Hematopoietic multipotent progenitor cell treated with erythropoietin and hydrocortisone succinate and interleukin-3 and kit ligand, for 6 days (in vitro differentiated cells): ENCODE measurements around the gene DMXL1.
A peak's percentile ranks its signal among the peaks of the same experiment; 100 is the strongest.
"Not testable (repeated sequence)": the region's sequence is repeated elsewhere in the genome, so short reads cannot be mapped to it uniquely, and the experiment has no call there.

Experiments
- DNase-seq: peaks from one replicate; pipeline ENCODE4 v3.0.0-alpha.2; 2015

Gene DMXL1

DNA sequence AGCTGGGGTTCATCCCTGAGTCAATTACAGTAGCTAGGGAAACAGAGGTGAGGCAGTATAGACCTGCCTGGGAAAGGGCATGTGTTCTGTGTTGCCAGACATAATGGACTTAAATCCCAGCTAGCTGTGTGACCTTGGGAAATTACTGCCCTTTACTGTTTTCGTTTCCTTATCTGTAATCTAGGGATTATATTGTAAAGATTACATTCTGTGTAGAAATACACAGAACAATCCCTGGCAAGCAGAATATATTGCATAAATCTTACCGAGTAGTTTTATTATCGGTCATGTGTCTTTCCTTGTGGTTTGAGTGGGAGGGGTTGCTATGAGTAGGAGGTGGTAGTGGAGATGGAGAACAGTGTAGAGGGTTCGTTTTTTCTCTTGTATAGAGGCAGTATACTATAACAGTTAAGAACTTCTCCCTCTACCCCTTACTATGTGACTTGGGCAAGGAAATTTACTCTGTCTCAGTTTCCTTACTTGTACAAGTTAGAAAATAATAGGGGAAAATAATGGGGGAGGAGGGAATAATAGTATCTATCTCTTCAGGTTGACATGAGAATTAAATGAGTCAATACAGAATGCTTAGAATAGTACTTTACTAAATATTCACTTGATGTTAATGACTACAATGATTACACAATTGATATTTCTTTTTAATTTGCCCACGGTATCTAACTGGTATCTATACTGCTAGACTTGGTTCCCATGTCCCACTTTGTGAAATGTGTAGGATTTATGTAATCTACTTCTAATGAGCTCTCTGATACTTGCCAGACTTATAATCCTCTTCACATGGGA, 7.1 kb upstream of the DMXL1 start:
- peak; percentile 89 for DNase-seq

DNA sequence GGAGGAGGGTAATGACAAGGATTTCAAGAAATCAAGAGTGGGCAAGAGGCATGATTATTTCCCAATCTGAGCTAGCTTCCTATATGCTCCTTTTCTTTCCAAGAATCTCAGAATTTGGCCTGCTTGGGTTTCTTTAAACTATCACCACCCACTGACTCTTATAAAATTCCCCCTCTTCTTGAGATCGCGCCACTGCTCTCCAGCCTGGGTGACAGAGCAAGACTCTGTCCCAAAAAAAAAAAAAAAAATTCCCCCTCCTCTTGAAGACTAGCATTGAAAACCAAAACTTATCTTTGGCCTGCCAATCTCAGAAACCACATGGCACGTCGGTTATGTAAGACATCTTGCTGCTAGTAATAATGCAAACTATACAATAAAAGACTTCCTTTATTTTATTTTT, 3.4 kb upstream of the DMXL1 start:
- peak; percentile 47 for DNase-seq

DNA sequence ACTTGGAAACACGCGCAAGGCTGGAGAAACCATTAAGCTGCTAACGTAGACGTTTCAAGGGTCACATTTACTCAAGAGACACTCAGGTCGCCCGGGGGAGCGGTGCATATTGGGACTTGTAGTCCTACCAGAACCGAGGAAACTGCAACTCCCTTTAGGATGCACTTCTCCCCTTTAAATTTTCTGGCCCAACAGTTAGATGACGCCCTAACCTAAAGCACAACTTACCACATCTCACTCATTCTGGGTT, 384 bp upstream of the DMXL1 start:
- DNase-seq = no peak

DNA sequence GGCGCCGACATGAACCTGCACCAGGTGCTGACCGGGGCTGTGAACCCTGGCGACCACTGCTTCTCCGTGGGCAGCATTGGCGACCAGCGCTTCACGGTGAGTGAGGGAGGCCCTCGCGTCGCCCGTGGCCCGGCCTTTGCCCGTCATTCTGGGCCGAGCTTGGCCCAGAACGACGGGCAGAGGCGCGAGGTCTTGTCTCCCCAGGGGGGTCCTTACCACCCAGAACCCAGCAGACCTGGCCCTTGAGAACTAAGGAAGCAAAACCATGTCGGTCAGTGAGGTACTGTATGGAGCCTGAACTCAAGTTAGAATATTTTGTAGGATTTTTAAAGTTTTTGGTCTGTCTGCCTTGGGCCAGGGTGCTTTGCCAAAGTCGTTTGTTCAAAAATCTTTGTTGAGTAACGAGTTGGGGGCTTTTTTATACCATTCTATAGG, 691 bp downstream of the DMXL1 start:
- peak; percentile 39 for DNase-seq

DNA sequence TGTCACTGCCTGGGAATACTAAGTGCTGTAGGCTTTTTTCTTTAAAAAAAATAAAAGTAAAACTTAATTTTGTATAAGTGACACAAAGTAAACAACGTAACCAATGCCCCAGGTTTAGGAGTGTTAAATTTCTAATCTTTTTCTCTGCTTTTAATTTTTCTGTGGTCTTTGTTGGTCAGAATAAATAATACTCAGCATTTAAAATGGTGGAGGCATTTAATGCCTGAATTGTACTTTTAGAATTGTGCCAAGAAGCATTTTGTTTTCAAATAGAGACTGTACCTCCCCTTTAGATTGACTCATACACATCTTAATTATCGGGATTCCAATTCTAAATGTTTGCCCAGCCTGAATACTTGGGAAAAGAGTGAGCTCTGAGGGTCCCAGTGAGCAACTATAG, 1.6 kb downstream of the DMXL1 start:
- no peak for DNase-seq

DNA sequence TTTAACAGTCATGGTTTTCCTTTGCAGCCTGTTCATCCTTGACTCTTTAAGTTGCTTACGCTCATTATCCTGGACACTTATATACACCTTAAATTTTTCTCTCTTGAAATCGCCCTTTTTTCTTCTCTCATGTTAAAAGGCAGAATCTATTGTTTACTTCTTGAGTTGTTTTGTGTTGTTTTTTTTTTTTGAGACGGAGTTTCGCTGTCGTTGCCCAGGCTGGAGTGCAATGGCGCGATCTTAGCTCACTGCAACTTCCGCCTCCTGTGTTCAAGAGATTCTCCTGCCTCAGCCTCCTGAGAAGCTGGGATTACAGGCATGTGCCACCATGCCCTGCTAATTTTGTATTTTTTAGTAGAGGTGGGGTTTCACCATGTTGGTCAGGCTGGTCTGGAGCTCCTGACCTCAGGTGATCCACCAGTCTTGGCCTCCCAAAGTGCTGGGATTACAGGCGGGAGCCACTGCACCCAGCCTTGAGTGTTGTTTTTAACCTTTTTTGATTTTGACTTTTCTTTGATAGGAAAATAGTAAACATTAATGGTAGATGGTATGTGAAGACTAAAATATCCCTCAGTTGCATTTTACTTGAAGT, 3.0 kb downstream of the DMXL1 start:
- not testable (repeated sequence) for DNase-seq

DNA sequence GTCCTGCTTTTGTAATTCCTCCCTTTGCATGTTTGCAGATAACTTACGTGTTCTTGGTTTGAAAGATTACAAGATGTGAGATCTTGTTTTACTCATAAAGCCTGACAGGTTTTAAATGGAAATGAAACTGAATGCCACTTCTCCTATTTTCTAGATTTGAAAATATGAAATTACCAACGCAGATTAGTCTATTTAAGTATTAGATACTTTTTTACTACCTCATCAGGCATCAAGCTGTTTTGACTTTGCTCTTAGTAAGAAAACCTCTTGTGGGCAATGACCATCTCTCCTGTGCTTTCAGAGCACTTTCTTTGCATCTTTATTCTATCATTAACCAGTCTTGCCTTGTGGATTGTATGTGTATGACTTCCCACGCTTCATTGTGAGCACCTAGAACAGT, 3.5 kb downstream of the DMXL1 start:
- no peak for DNase-seq

DNA sequence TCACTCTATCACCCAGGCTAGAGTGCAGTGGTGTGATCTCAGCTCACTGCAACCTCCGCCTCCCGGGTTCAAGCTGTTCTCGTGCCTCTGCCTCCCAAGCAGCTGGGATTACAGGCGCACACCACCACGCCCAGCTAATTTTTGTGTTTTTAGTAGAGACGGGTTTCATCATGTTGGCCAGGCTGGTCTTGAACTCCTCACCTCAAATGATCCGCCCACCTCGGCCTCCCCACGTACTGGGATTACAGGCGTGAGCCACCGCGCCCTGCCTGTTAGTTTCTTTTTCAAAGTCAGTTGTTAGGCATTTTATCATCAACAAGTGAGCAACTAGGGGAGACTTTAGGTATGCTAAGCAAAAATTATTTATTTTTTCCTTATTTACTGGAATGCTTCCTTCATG, 4.4 kb downstream of the DMXL1 start:
- DNase-seq = not testable (repeated sequence)

DNA sequence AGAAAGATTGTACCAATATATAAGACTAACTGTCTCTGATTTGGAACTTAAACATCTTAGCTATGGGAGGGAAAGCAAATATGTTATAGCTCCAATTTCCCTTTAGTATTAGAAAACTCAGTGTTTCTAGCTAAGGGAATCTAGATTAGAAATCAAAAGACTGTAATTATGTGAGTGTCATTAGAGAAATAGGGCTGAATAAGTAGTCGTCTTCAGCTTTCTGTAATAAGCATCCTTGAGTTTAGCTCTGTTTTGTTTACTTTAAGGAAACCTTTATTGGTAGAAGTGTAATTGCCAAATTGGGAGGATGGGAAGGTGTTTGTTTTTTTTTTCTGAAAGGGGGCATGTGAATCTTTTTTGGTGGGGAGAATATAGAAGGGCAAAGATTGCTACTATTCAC, 5.2 kb downstream of the DMXL1 start:
- no peak for DNase-seq

DNA sequence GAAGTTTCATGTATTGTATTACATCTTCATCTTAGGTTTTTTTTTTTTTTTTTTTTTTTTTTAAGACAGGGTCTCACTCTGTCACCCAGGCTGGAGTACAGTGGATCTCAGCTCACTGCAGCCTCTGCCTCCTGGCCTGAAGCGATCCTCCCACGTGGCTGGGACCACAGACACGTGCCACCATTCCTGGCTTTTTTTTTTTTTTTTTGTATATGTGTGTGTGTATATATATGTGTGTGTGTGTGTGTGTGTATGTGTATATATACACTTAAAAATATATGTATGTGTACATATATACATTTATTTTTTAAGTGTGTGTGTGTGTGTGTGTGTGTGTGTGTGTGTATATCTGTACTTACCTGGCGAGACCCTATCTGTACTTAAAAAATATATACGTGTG, 6.6 kb downstream of the DMXL1 start:
- no peak for DNase-seq

DNA sequence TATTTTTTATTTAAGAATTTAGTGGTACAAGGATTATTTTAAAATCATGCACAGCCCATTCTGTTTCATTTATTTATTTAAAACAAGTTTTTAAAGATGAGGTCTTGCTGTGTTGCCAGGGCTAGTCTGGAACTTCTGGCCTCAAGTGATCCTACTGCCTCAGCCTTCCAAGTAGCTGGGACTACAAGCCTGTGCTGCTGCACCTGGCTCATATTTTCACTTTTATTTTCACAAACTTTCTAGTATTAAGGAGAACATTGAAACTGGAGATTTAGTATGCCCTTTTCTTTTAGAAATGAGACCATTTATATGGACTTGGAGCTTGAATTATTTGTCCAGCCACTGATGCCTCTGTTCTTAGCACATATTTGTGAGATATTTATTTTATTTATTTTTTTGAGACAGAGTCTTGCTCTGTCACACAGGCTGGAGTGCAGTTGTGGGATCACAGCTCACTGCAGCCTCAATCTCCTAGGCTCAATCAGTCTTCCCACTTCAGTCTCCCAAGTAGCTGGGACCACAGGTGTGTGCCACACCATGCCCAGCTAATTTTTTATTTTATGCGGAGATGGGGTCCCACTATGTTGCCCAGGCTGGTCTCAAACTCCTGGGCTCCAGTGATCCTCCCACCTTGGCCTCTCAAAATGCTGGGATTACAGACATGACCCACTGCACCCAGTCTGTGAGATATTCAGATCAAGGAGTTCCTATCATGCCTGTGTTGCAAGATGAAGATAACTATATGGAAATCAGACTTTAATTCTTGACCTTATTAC, 7.4 kb downstream of the DMXL1 start:
- DNase-seq = no peak

DNA sequence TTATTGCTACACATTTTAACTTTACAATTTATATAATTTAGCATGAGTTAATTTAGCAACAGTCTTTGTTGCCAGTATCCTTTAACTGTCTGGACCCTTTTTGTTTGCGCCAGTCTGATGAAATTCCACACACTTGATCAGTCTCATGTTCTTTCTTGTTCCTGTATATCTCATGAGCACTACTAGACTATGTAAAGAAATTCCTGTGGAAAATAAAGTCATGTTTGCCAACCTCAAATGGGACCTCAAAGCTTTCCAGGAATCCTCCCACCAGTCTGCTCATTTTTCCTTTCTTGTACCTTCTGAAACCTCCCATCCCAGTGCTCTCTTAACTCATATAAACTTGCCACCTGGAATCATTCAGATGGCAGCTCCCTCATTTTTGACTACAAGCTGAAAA, 8.0 kb downstream of the DMXL1 start:
- no peak for DNase-seq

DNA sequence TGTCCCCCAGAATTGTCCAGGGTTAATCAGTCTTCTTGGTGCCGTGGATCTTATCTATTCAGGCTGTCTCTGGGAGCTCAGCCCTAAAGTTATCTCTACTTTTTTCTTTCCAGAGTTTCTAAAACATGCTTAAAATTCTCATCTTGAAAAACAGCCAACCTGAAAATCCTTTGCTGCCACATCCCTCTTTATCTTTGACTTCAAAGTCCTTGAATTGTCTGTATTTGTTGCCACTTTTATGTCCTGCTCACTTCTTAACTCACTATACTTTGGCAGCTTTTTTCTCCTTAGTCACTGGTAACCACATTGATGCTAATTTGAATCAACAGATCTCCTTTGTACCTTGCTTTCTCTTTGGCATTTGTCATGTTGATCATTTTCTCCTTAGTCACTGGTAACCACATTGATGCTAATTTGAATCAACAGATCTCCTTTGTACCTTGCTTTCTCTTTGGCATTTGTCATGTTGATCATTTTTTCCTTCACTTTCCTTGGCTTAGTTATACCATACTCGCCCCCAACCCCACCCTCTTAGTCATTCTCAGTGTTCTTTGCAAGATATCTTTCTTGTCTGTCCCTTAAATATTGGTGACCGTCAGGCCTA, 8.5 kb downstream of the DMXL1 start:
- DNase-seq = peak; percentile 61

DNA sequence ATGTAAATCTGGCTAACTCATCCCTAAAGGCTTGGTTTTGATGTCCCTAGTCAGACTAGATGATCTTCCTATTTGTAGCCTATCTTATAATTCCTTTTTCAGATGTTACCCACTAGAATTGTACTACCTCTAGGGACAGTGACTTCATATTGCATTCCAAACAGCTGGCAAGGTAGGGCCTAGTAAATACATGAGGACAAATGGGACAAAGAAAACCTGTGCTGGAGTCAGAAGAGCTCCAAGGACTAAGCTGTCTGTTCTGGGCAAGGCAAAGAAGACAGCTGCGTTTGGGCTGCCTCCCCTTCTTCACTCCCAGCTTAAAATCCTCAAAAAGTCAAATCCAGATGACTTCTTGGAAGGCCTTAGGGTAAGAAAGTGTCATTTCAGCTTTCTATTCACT, 10.0 kb downstream of the DMXL1 start:
- no peak for DNase-seq

DNA sequence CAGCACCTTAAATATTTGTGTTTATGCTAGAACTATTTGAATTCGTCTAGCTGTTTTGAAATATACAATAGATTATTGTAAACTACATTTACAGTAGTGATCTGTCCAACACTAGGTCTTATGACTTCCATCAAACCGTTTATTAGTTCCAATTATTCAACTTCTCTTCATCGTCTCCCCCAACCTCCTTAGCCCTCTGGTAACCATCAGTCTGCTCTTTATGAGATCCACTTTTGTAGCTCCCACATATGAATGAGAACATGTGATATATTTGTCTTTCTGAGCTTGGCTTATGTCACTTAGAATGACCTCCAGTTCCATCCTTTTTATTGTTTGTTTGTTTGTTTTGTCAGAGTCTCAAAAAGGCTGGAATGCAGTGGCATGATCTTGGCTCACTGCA, 11.8 kb downstream of the DMXL1 start:
- no peak for DNase-seq

DNA sequence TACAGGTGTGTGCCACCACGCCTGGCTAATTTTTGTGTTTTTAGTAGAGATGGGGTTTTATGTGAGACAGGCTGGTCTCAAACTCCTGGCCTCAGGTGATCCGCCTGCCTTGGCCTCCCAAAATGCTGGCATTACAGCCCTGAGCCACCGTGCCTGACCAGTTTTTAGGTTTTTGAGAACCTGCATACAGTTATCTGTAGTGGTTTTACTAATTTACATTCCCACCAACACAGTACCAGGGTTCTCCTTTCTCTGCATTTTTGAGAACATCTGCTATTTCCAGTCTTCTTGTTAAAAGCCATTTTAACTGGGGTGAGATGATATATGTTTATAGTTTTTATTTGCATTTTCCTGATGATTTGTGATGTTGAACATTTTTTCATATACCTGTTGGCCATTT, 12.8 kb downstream of the DMXL1 start:
- no peak for DNase-seq

DNA sequence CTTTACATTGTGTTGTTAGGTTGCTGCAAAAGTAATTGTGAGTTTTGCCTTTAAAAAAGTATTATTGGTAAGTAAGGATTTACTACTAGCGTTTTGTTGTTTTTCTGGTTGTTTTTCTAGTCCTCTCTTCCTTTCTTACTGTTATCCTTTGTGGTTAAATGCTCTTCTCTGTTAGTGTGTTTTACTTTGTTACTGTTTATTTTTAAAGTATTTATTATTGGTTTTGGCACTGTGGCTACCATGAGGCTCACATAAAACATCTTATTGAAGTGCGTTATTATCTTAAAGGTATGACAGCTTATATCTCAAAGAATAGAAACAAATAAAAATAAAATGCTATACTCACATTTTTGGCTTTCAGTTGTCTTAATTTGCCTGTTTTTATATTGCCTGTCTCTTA, 17.6 kb downstream of the DMXL1 start:
- no peak for DNase-seq

DNA sequence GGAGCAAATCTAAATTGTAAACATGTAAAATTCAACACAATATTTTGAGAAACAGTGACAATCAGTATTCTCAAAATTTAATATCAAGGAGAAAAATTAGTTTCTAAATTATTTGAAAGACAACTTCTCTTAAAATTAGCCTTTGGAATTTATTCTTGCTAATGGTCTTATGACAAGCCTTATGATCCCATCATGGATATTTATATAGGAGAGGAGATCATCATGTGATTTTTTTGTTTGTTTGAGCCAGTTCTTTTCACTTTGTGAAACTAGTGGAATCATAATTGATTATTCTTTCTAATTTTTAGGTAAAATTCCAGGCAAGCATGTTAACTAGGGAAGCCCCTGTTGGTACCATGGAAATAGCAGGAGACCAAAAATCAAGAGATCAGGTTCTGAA, 24.7 kb downstream of the DMXL1 start:
- no peak for DNase-seq

DNA sequence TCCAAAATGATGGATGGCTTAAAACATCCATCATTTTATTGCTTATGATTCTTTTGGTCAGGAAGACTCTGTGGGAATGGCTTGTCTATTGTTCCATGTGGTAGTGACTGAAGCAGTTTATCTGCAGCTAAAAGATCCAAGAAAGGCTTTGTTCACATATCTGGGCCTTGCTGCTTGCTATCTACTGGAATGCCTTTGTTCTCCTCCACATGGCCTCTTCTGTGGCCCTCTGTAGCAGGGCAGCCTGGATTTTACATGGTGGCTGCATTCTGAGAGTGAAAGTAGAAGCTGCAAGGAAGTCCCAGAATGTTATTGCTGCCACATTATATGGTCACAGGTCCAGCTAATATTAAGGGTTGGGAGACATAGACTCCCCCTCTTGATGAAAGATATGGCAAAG, 35.1 kb downstream of the DMXL1 start:
- no peak for DNase-seq

DNA sequence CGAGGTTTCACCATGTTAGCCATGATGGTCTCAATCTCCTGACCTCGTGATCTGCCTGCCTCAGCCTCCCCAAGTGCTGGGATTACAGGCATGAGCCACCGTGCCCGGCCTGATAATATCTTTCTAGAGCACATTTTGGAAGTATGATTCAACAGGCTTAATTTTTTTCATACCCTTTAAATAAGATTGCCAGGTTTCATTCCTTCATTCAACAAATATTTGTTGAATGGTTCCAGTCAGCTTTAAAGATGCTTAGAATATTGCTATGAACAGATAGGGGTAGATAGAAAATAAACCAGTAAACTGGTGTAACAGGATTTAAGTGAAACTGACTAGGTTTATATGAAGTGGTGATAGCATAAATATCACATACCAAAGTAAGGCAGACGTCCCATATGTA, 41.3 kb downstream of the DMXL1 start:
- DNase-seq = no peak

DNA sequence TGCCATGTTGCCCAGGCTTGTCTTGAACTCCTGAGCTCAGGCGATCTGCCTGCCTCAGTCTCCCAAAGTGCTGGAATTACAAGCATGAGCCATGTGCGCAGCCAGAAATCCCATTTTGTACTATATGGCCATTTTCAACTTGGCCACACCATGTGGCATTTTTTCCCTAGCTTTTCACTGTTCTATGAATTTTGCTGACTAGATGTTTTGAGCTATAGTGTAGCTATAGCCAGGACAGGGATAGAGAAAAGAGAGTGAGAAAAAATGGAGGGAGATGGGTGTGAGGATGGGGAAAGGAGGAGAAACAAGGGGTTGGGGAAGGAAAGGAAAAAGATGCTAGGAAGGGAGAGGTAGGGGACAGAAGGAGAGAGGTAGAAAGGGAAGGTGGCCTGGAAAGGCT, 46.4 kb downstream of the DMXL1 start:
- DNase-seq = no peak

DNA sequence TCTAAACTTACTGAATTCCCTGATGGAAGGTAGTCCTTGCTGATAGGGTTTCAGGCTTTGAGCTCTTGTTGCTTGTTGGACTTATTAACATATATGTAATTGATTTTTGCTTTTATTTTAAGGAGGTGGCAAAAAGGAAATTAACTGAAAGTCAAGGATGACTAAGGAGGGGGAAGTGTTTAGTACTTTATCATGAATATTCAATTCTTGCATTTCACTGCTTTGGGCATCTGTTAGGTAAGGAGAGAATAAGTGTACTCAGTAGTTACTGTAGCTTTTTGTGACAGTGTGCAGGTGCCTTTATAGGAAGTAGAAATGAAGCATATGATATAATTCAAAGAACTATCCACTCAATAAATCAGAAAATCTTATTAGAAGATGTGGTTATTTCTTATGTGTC, 47.1 kb downstream of the DMXL1 start:
- no peak for DNase-seq

DNA sequence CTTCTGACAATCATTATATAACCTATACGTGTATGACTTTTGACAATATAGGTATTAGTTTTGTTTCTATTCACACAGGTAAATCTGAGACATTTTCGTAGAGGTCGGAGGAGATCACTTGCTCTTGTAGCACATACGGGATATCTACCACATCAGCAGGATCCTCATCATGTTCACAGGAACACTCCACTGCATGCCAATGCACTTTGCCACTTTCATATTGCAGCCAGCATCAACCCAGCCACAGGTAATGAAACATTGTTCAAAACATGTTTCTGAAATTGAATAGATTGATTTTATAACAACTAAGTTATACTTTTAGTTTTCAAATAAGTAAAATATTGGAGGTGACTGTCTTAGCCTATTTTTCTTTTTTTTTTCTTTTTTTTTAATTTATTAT, 50.0 kb downstream of the DMXL1 start:
- DNase-seq = no peak

DNA sequence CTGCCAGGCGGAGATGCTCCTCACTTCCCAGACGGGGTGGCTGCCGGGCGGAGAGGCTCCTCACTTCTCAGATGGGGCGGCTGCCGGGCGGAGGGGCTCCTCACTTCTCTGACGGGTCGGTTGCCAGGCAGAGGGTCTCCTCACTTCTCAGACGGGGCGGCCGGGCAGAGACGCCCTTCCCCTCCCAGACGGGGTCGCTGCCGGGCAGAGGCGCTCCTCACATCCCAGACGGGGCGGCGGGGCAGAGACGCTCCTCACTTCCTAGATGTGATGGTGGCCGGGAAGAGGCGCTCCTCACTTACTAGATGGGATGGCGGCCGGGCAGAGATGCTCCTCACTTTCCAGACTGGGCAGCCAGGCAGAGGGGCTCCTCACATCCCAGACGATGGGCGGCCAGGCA, 51.6 kb downstream of the DMXL1 start:
- DNase-seq = not testable (repeated sequence)
